ENCODE results near the gene NEURL1. TPM values are rescaled to one million over a fixed set of nuclear protein-coding genes. Genes with fewer than 3 reads are reported as not detected.

NEURL1 gene
- total RNA-seq, 4 donors from 2014 or later: 0.19 TPM; not detected in 3

GRCh38 chr10:103635580-103635979 is 142.1 kb downstream of the NEURL1 start:
- H3K4me3 ChIP-seq: no peak overlapping the region
- 40 to 55% methylated on average over 2 to 5 of the region's 5 CpGs for WGBS, 2 donors

GRCh38 chr10:103636492-103636891 is 143.0 kb downstream of the NEURL1 start:
- H3K36me3 ChIP-seq: peaks cover 0 to 70% (median 4%) of the 10 kb centered on the region in 3 donors
- no peak overlapping the region for H3K4me3 ChIP-seq
- no peak for TF ChIP-seq POLR2A (IDR thresholded peaks at IDR 0.05)
- no peak for TF ChIP-seq CTCF (IDR thresholded peaks at IDR 0.05)
- DNase-seq: no peak
- H3K27ac ChIP-seq: peak overlapping the region in 3 of 4 donors; percentile 81 to 84 (median 82)
- 75 to 77% methylated on average over 4 to 5 of the region's 5 CpGs for WGBS, 2 donors
- no peaks in the 10 kb centered on the region for H3K9me3 ChIP-seq
- intact Hi-C loops (cut with DNase I): no loop called here
- H3K4me1 ChIP-seq: peaks cover 37 to 83% (median 56%) of the 10 kb centered on the region in 3 donors
- H3K27me3 ChIP-seq: no peaks in the 10 kb centered on the region

More at GRCh38 chr10:103635580-103635979, 142.1 kb downstream of the NEURL1 start:
- TF ChIP-seq CTCF (IDR thresholded peaks at IDR 0.05): no peak
- TF ChIP-seq POLR2A (IDR thresholded peaks at IDR 0.05): no peak
- Histone ChIP-seq H3K27ac (peak overlapping the region in 3 of 4 donors; percentile 1 to 84 (median 14)), H3K27me3 (no peaks in the 10 kb centered on the region), H3K36me3 (peaks cover 0 to 71% (median 4%) of the 10 kb centered on the region in 3 donors), H3K9me3 (no peaks in the 10 kb centered on the region), H3K4me1 (peaks cover 29 to 74% (median 48%) of the 10 kb centered on the region in 3 donors)
- intact Hi-C loops (cut with DNase I): no loop called here
- no peak for DNase-seq

- H3K9me3 ChIP-seq: no peaks in the 10 kb centered on the region
- DNase-seq: no peak
- H3K27ac ChIP-seq: peak overlapping the region; percentile 55 to 84 (median 82)
- peaks cover 0 to 67% (median 0%) of the 10 kb centered on the region in 3 donors for H3K36me3 ChIP-seq
- WGBS, 2 donors: 22 to 62% methylated on average over 1 to 10 of the region's 10 CpGs
- H3K4me3 ChIP-seq: no peak overlapping the region
- intact Hi-C loops (cut with DNase I): no loop called here
- peaks cover 38 to 87% (median 61%) of the 10 kb centered on the region in 3 donors for H3K4me1 ChIP-seq
- no peaks in the 10 kb centered on the region for H3K27me3 ChIP-seq
- TF ChIP-seq POLR2A (IDR thresholded peaks at IDR 0.05) (no peak), CTCF (IDR thresholded peaks at IDR 0.05) (no peak)
Observed at GRCh38 chr10:103637011-103637410, 143.5 kb downstream of the NEURL1 start.

GRCh38 chr10:103637927-103638557 is 144.5 kb downstream of the NEURL1 start:
- peaks cover 43 to 87% (median 69%) of the 10 kb centered on the region in 3 donors for H3K4me1 ChIP-seq
- no peak for DNase-seq
- peaks cover 0 to 57% (median 0%) of the 10 kb centered on the region in 3 donors for H3K36me3 ChIP-seq
- H3K27ac ChIP-seq: peak overlapping the region; percentile 55 to 84 (median 82)
- intact Hi-C loops (cut with DNase I): no loop called here
- TF ChIP-seq POLR2A (IDR thresholded peaks at IDR 0.05) (no peak), CTCF (IDR thresholded peaks at IDR 0.05) (no peak)
- WGBS, 2 donors: 21 to 58% methylated on average over 3 to 4 of the region's 19 CpGs
- H3K27me3 ChIP-seq: no peaks in the 10 kb centered on the region
- H3K4me3 ChIP-seq: peak overlapping the region in 1 of 4 donors; percentile 29
- H3K9me3 ChIP-seq: no peaks in the 10 kb centered on the region

GRCh38 chr10:103638948-103639347 is 145.4 kb downstream of the NEURL1 start:
- Histone ChIP-seq H3K27me3 (no peaks in the 10 kb centered on the region), H3K4me3 (no peak overlapping the region), H3K4me1 (peaks cover 45 to 92% (median 76%) of the 10 kb centered on the region in 3 donors), H3K9me3 (no peaks in the 10 kb centered on the region), H3K27ac (peak overlapping the region in 3 of 4 donors; percentile 81 to 84 (median 82)), H3K36me3 (peaks cover 0 to 48% (median 0%) of the 10 kb centered on the region in 3 donors)
- DNase-seq: no peak
- 64 to 75% methylated on average over 6 to 8 of the region's 8 CpGs for WGBS, 2 donors
- intact Hi-C loops (cut with DNase I): no loop called here
- TF ChIP-seq CTCF (IDR thresholded peaks at IDR 0.05) (no peak), POLR2A (IDR thresholded peaks at IDR 0.05) (no peak)

All from esophagus squamous epithelium (tissue), 5 donors.